PFSK-1 (cell line): ENCODE measurements around the gene GPHA2.

Experiments
- POLR2AphosphoS5 ChIP-seq: IDR thresholded peaks from 2 replicates; pipeline ENCODE4 v1.6.1; 2012; ENCODE audit warnings: low read depth, mild to moderate bottlenecking, control low read depth, low read length, moderate library complexity
- SIN3A ChIP-seq: IDR thresholded peaks from 2 replicates; pipeline ENCODE4 v1.6.1; 2012; ENCODE audit warnings: mild to moderate bottlenecking, low read length, moderate library complexity, borderline replicate concordance; ENCODE audit not compliant: insufficient read depth
- TAF1 ChIP-seq: IDR thresholded peaks from 2 replicates; pipeline ENCODE4 v1.6.1; 2012; ENCODE audit warnings: low read length, control low read depth, borderline replicate concordance; ENCODE audit not compliant: insufficient read depth

GRCh38 chr11:64921384-64921783 lies 14.3 kb downstream of the GPHA2 start:
- TF ChIP-seq POLR2AphosphoS5 (no peak), SIN3A (no peak), TAF1 (no peak)
